HCT116 (cell line): ENCODE measurements around the gene ADAM15. TPM values are rescaled to one million over a fixed set of nuclear protein-coding genes. Genes with fewer than 3 reads are reported as not detected.

ENCODE experiments used
- ATAC-seq: fragments of 200-7000 bp; cut with Tn5 transposase; 2 replicates; pipeline ENCODE4 v1.9.1; 2020; ENCODE audit warnings: mild to moderate bottlenecking, moderate library complexity
- BruUV-seq: library from RNA; stranded (reverse); fragments of 400-500 nt; replicated peaks from 2 replicates; lab custom pipeline; 2021; lab: Mats Ljungman, UMichigan
- CTCF ChIA-PET: fragments of 300-600 bp; sonication (Branson Sonifier 250); formaldehyde crosslinking; loops from one replicate; lab custom pipeline; 2021; ENCODE audit warnings: antibody characterized with exemption; lab: Charles Lee
- POLR2A ChIA-PET: fragments of 300-600, 350-600 bp; sonication (Branson Sonifier 250); formaldehyde crosslinking; loops from one replicate; lab custom pipeline; 2021; ENCODE audit warnings: antibody characterized with exemption; lab: Charles Lee
- RAD21 ChIA-PET, 2 experiments: fragments of 300-600 bp; sonication (Branson Sonifier 250); formaldehyde crosslinking; loops; one replicate each; lab custom pipeline; 2023; ENCODE audit warnings: low total read pairs in 2 of 2; ENCODE audit not compliant: uncharacterized antibody in 2 of 2, unreplicated experiment in 2 of 2, low non-redundant PET in 1 of 2; lab: Charles Lee
- DNase-seq: peaks from one replicate; pipeline ENCODE4 v3.0.0-alpha.2; 2010; ENCODE audit warnings: low read depth, low spot score
- H2AFZ ChIP-seq: fragments of 200-600 bp; shearing (Covaris generic), sonication (generic); 2 replicates; pipeline ENCODE4 v1.6.1; 2017; ENCODE audit warnings: low read depth, mixed run types, mixed read lengths, antibody characterized with exemption, low read length; ENCODE audit not compliant: poor library complexity, severe bottlenecking
- H3K27ac ChIP-seq: 2 replicates; pipeline ENCODE4 v1.5.1; 2012; ENCODE audit warnings: low read depth, low read length
- H3K27me3 ChIP-seq: fragments of 200-600 bp; sonication (generic); 2 replicates; pipeline ENCODE4 v1.6.1; 2016; ENCODE audit warnings: mixed run types, low read length, mixed read lengths; ENCODE audit not compliant: insufficient read depth
- H3K36me3 ChIP-seq, 2 experiments: fragments of 200-500 bp in 1 of 2; fragments of 200-600 bp in 1 of 2; sonication (Bioruptor generic) in 1 of 2; sonication (generic) in 1 of 2; 2 replicates each; pipeline versions ENCODE4 v1.5.1 to v1.6.1; 2014 to 2016; ENCODE audit warnings: low read length in 2 of 2, inconsistent platforms in 1 of 2, mixed read lengths in 1 of 2, mixed run types in 1 of 2; ENCODE audit not compliant: insufficient read depth in 2 of 2, control insufficient read depth in 1 of 2
- H3K4me1 ChIP-seq, 2 experiments: fragments of 200-600 bp in 1 of 2; sonication (generic) in 1 of 2; 2 replicates each; pipeline versions ENCODE4 v1.5.1 to v1.6.1; 2012 to 2017; ENCODE audit warnings: low read length in 2 of 2, inconsistent platforms in 1 of 2, mild to moderate bottlenecking in 1 of 2, mixed read lengths in 1 of 2, mixed run types in 1 of 2, moderate library complexity in 1 of 2; ENCODE audit not compliant: insufficient read depth in 2 of 2, control insufficient read depth in 1 of 2
- H3K4me2 ChIP-seq: fragments of 200-600 bp; sonication (generic); 2 replicates; pipeline ENCODE4 v1.6.1; 2017; ENCODE audit warnings: mixed run types, low read length, mixed read lengths
- H3K4me3 ChIP-seq, 2 experiments: fragments of 200-600 bp in 1 of 2; sonication (generic) in 1 of 2; replicated peaks in 1 of 2; 2 replicates each; pipeline ENCODE4 v1.5.1; 2011 to 2016; ENCODE audit warnings: low read length in 2 of 2, control low read depth in 1 of 2, low read depth in 1 of 2, mild to moderate bottlenecking in 1 of 2, mixed read lengths in 1 of 2, mixed run types in 1 of 2
- H3K79me2 ChIP-seq: fragments of 200-600 bp; sonication (generic); 2 replicates; pipeline ENCODE4 v1.6.1; 2017; ENCODE audit warnings: mild to moderate bottlenecking, mixed run types, low read length, moderate library complexity, mixed read lengths; ENCODE audit not compliant: insufficient read depth
- H3K9ac ChIP-seq: fragments of 200-600 bp; sonication (generic); 2 replicates; pipeline ENCODE4 v1.6.1; 2016; ENCODE audit warnings: low read length, mixed read lengths
- H3K9me2 ChIP-seq: fragments of 200-600 bp; sonication (generic), shearing (Covaris generic); 2 replicates; pipeline ENCODE4 v1.6.1; 2017; ENCODE audit warnings: mixed run types, mild to moderate bottlenecking, moderate library complexity; ENCODE audit not compliant: insufficient read depth
- H3K9me3 ChIP-seq, 2 experiments: fragments of 200-500 bp in 1 of 2; fragments of 200-600 bp in 1 of 2; sonication (Bioruptor generic) in 1 of 2; sonication (generic) in 1 of 2; 2 replicates each; pipeline ENCODE4 v1.6.1; 2014 to 2017; ENCODE audit warnings: low read length in 2 of 2, mixed read lengths in 2 of 2, inconsistent platforms in 1 of 2, low read depth in 1 of 2, mild to moderate bottlenecking in 1 of 2, mixed run types in 1 of 2, moderate library complexity in 1 of 2; ENCODE audit not compliant: control insufficient read depth in 1 of 2, insufficient read depth in 1 of 2
- H4K20me1 ChIP-seq: fragments of 200-600 bp; sonication (generic), shearing (Covaris generic); 2 replicates; pipeline ENCODE4 v1.6.1; 2017; ENCODE audit warnings: mixed run types, mild to moderate bottlenecking, moderate library complexity; ENCODE audit not compliant: insufficient read depth
- CTCF ChIP-seq, 3 experiments: fragments of 200-600 bp in 1 of 3; sonication (generic) in 1 of 3; IDR thresholded peaks in 2 of 3; conservative IDR thresholded peaks in 1 of 3; 2 replicates each; pipeline ENCODE4 v1.5.1; 2012 to 2017; ENCODE audit warnings: low read depth in 2 of 3, low read length in 2 of 3, antibody characterized with exemption in 1 of 3, borderline replicate concordance in 1 of 3, control low read depth in 1 of 3, mild to moderate bottlenecking in 1 of 3, mixed read lengths in 1 of 3, mixed run types in 1 of 3, moderate library complexity in 1 of 3; ENCODE audit not compliant: insufficient read depth in 1 of 3
- FOSL1 ChIP-seq: IDR thresholded peaks from 2 replicates; pipeline ENCODE4 v1.6.1; 2012; ENCODE audit warnings: low read depth
- POLR2AphosphoS5 ChIP-seq: IDR thresholded peaks from 2 replicates; pipeline ENCODE4 v1.6.1; 2011; ENCODE audit warnings: mild to moderate bottlenecking, low read depth, low read length, moderate library complexity
- RAD21 ChIP-seq: IDR thresholded peaks from 2 replicates; pipeline ENCODE4 v1.6.1; 2012; ENCODE audit warnings: low read depth, mild to moderate bottlenecking
- YY1 ChIP-seq: IDR thresholded peaks from 2 replicates; pipeline ENCODE4 v1.6.1; 2011; ENCODE audit warnings: low read length, low read depth, moderate library complexity, mild to moderate bottlenecking; ENCODE audit not compliant: insufficient replicate concordance; ENCODE audit errors: extremely low read depth
- intact Hi-C: fragments of 100-400 bp; cut with micrococcal nuclease; formaldehyde crosslinking; loops from 2 replicates; pipeline ENCODE4 v1.10.0; 2022
- total RNA-seq: library from RNA; stranded (reverse); gene quantifications from one replicate; pipeline ENCODE4 v1.2.1, GENCODE V29; 2021; ENCODE audit not compliant: unreplicated experiment

The ADAM15 gene
- total RNA-seq, 1 experiment from 2014 or later, result 149 TPM

- ChIA-PET CTCF (interaction anchor here (1.0 to 6.7 kb wide), 5 partner anchors 12 to 105 kb away, joined by 3 to 44 read pairs (median 5); partner anchors contain the start of genes ADAM15 and EFNA3), POLR2A (interaction anchor here (1.4 kb wide), 1 partner anchor 18 kb away, joined by 5 read pairs; no protein-coding TSS in a partner anchor), RAD21 (interaction anchor here in 1 of 2 experiments (2.3 kb wide), 1 partner anchor 22 kb away, joined by 9 read pairs; no protein-coding TSS in a partner anchor)
- H3K36me3 ChIP-seq, result peaks cover 11 to 16% of the 10 kb centered on the region in 2 experiments; a peak in 3 of 4 replicates
- peak; percentile 48 for ATAC-seq
- no peaks in the 10 kb centered on the region for H3K9me3 ChIP-seq
- peak; percentile 76 to 93 (median 87) for TF ChIP-seq CTCF (IDR thresholded peaks at IDR 0.05 in 2 of 3, conservative IDR thresholded peaks at IDR 0.05 in 1 of 3; ENCODE audit: borderline replicate concordance in 1 of 3, insufficient read depth in 1 of 3, low read depth in 2 of 3, low read length in 2 of 3)
- TF ChIP-seq RAD21, result peak; percentile 95
- no peak for TF ChIP-seq FOSL1
- no peak for TF ChIP-seq YY1
- TF ChIP-seq POLR2AphosphoS5, result 0 out of 2 replicates have a peak, but pooled peaks have one; percentile 11
- no peak overlapping the region for H2AFZ ChIP-seq
- no TSS peak for BruUV-seq
- intact Hi-C loops, result loop anchor here (1.0 to 5.0 kb wide), 4 partner anchors 21 to 506 kb away; partner anchors contain the start of genes CKS1B, SHC1 and UBE2Q1
- H3K27me3 ChIP-seq, result no peaks in the 10 kb centered on the region
- peak overlapping the region; percentile 77 to 84 for H3K4me3 ChIP-seq
- H4K20me1 ChIP-seq, result no peaks in the 10 kb centered on the region
- H3K4me1 ChIP-seq, result peaks cover 21 to 35% of the 10 kb centered on the region in 2 experiments
- no peaks in the 10 kb centered on the region for H3K9me2 ChIP-seq
- peak overlapping the region; percentile 95 for H3K4me2 ChIP-seq
- peak overlapping the region; percentile 72; the same call in 1 of the 2 replicates for H3K9ac ChIP-seq
- H3K27ac ChIP-seq, result peak overlapping the region; percentile 93
- no peak for DNase-seq
- H3K79me2 ChIP-seq, result 0 out of 2 replicates have a peak, but pooled peaks cover 5% of the 10 kb centered on the region
Observed at GRCh38 chr1:155062702-155063411, 11.7 kb downstream of the ADAM15 start.
